ENCODE data around the gene SCCPDH.

DNA sequence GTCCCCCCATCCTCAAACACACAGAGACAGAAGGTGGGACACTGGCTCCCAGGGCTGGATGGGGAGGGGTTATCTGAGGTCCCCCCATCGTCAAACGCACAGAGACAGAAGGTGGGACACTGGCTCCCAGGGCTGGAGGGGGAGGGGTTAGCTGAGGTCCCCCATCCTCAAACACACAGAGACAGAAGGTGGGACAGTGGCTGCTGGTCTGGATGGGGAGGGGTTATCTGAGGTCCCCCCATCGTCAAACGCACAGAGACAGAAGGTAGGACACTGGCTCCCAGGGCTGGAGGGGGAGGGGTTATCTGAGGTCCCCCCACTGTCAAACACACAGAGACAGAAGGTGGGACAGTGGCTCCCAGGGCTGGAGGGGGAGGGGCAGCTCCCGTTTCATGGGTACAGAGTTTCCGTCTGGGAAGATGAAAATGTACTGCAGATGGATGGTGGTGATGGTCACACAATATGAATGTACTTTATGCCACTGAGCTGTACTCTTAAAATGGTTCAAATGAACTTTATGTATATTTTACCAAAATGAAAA is 69.2 kb downstream of the SCCPDH start:
- TF ChIP-seq CBX3 (IDR thresholded peaks at IDR 0.05; ENCODE audit: borderline replicate concordance in 1 of 2, low read length in 2 of 2) (no peak), TAF1 (IDR thresholded peaks at IDR 0.05; ENCODE audit: control insufficient read depth, extremely low read depth, insufficient read depth, low read length, severe bottlenecking) (no peak), HDAC2 (IDR thresholded peaks at IDR 0.05) (no peak), POLR2A (conservative IDR thresholded peaks at IDR 0.05) (no peak), KAT2B (IDR thresholded peaks at IDR 0.05; ENCODE audit: low read depth, low read length) (no peak), JUND (IDR thresholded peaks at IDR 0.05; ENCODE audit: borderline replicate concordance, low read depth, low read length) (no peak), JUND (tag; IDR thresholded peaks at IDR 0.05; ENCODE audit: borderline replicate concordance, low read depth, low read length) (no peak), TFAM (CRISPR knock-in tag; conservative IDR thresholded peaks at IDR 0.05) (no peak), IRF2 (CRISPR knock-in tag; IDR thresholded peaks at IDR 0.05) (no peak), PTTG1 (tag; IDR thresholded peaks at IDR 0.05; ENCODE audit: low read depth) (no peak)
- TF ChIP-seq, protein P1, sequence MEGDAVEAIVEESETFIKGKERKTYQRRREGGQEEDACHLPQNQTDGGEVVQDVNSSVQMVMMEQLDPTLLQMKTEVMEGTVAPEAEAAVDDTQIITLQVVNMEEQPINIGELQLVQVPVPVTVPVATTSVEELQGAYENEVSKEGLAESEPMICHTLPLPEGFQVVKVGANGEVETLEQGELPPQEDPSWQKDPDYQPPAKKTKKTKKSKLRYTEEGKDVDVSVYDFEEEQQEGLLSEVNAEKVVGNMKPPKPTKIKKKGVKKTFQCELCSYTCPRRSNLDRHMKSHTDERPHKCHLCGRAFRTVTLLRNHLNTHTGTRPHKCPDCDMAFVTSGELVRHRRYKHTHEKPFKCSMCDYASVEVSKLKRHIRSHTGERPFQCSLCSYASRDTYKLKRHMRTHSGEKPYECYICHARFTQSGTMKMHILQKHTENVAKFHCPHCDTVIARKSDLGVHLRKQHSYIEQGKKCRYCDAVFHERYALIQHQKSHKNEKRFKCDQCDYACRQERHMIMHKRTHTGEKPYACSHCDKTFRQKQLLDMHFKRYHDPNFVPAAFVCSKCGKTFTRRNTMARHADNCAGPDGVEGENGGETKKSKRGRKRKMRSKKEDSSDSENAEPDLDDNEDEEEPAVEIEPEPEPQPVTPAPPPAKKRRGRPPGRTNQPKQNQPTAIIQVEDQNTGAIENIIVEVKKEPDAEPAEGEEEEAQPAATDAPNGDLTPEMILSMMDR (IDR thresholded peaks at IDR 0.05 in 2 of 3, conservative IDR thresholded peaks at IDR 0.05 in 1 of 3; ENCODE audit: insufficient read depth in 2 of 3, low read depth in 1 of 3, low read length in 3 of 3), result no peak
- TF ChIP-seq, protein P2, sequence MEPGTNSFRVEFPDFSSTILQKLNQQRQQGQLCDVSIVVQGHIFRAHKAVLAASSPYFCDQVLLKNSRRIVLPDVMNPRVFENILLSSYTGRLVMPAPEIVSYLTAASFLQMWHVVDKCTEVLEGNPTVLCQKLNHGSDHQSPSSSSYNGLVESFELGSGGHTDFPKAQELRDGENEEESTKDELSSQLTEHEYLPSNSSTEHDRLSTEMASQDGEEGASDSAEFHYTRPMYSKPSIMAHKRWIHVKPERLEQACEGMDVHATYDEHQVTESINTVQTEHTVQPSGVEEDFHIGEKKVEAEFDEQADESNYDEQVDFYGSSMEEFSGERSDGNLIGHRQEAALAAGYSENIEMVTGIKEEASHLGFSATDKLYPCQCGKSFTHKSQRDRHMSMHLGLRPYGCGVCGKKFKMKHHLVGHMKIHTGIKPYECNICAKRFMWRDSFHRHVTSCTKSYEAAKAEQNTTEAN (CRISPR knock-in tag; IDR thresholded peaks at IDR 0.05), result no peak
- TF ChIP-seq, protein P3, sequence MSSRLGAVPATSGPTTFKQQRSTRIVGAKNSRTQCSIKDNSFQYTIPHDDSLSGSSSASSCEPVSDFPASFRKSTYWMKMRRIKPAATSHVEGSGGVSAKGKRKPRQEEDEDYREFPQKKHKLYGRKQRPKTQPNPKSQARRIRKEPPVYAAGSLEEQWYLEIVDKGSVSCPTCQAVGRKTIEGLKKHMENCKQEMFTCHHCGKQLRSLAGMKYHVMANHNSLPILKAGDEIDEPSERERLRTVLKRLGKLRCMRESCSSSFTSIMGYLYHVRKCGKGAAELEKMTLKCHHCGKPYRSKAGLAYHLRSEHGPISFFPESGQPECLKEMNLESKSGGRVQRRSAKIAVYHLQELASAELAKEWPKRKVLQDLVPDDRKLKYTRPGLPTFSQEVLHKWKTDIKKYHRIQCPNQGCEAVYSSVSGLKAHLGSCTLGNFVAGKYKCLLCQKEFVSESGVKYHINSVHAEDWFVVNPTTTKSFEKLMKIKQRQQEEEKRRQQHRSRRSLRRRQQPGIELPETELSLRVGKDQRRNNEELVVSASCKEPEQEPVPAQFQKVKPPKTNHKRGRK (tag; IDR thresholded peaks at IDR 0.05), result no peak
